Measurements from ENCODE around the gene C1orf167.

The C1orf167 gene

DNA sequence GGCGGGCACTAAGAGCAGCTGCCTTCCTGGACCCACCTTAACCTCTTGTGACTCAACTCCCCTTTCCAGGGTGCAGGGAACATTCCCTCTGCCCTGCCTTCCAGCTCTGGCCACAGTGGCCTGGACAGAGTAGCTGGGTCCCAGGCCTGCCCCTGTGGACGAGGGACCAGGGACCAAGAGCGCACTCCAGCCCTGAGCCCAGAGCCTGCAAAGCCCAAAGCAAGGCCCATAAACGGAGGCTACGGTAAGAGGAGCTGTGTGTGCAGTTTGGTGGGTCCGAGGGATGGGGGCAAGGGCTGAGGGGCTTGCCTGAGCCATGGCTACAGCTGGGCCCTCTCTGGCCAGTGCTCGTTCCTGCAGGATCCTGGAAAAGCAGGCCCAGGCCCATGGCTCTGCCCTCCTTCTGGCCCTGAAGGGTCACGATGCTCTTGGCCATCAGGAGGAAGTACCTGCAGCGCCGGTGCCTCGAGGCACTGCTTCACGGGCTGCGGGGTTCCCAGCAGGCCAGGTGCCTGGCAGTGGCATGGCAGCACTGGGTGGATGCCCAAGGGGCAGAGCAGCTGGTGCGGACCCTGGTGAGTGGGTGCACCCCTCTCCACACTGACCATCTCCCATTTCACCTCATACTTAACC lies 25.9 kb downstream of the C1orf167 start:
- no peak for DNase-seq

DNA sequence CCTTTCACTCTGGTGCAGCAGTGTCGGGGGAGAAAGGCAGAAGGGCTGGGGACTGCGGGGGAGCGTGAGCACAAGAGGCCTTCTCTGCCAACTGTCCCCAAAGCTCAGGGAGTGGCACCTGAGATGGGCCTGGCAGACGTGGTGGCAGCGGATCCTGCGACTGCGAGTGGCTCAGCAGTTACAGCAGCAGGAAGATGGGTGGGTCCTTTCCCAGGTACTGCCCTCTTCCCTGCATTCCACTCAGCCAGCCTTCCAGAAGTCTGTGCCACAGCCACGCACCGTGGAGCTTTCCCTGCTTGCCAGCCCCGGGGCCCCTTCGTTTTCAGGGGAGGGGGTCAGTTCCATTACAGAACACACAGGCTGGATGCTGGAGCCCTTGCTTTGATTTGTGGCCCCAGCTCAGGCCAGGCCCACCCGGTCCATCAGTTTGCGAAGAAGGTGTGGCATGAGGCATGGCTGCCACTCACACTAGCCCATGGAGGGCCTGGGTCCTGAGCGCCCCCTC lies 26.6 kb downstream of the C1orf167 start:
- DNase-seq = no peak

GRCh38 chr1:11789126-11790067 lies 27.4 kb downstream of the C1orf167 start:
- DNase-seq = no peak

GRCh38 chr1:11790101-11790879 lies 28.3 kb downstream of the C1orf167 start:
- no peak for DNase-seq

- peak; percentile 78 for DNase-seq
Measured at GRCh38 chr1:11790880-11791715, 29.1 kb downstream of the C1orf167 start.

DNA sequence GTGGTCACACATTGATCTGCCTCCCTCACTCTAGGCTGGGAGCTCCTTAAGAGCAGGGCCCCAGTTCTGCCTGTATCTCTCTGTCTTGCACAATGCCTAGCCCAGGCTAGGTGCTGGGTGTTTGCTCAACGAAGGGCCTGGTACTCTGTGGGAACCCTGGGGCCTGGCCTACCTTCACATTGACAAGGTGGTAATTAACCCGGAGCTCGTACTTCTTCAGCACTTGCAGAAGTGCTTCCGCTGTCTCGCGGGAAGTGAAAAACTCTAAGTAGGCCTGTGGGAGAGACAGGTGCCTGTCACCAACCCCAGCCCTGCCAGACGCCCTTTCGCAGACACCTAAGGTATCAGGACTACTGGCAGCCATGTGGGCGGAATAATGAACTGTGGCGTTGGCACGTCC lies 30.1 kb downstream of the C1orf167 start:
- no peak for DNase-seq

GRCh38 chr1:11793819-11794218 lies 31.8 kb downstream of the C1orf167 start:
- DNase-seq = no peak

DNA sequence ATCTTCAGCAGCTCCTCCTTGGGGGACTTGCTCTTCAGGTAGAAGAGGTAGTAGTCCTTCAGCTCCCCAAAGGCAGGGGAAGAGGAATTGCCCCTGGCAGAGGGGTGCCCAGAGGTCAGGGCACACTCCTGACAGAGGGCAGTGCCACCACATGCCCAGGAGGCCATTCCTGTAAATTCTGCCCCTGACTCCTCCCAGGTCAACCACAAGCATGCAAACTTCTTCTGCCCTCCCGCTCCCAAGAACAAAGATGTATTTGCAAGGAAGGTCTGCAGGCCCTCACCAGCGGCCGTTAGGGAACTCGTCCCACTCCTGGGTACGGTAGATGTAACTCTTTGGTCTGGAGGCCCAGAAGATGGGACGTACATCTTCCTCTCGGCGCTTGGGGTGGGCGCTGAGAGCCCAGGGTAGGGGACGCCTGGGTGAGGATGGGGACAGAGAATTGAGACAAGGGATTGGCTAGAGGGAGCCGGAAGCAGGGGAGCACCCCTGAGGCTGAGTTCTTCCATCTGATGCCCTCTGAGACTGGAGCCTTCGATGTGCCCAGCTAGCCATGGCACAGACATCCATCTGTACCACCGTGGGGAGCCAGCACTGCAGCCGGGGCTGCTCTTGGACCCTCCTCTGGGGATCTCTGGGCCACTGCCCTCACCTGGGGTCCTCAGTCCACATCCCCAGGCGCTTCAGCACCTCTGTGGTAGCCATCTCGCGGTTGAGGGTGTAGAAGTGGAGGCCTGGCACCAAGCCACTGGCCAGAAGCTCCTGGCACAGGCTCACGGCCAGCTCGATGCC lies 32.6 kb downstream of the C1orf167 start:
- DNase-seq = no peak

DNA sequence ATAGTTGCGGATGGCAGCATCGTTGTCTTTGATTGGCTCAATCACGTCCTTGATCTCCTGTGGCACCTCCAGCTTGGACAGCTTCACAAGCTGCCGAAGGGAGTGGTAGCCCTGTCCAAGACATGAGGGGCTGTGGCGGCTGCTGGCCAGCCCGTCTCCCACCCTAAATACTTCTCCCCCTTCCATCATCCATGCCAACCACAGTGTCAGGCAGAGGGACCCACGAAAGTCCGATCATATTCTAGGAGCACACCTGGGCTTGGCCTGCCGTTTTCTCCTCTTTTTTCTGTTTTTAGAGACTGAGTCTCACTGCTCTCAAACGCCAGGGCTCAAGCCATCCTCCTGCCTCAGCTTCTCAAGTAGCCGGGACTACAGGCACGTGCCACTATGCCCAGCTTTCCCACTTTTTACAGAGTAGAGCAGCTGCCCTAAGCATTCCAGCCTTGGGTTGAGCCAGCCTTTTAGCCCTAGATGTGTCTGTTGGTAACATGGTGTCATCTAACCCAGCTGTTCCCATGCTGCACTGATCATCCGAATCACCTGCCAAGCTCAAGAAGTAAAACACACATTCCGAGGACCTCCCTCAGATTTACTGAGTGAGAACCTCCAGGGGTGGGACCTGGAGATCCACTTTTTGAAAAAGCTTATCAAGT lies 33.4 kb downstream of the C1orf167 start:
- no peak for DNase-seq

DNA sequence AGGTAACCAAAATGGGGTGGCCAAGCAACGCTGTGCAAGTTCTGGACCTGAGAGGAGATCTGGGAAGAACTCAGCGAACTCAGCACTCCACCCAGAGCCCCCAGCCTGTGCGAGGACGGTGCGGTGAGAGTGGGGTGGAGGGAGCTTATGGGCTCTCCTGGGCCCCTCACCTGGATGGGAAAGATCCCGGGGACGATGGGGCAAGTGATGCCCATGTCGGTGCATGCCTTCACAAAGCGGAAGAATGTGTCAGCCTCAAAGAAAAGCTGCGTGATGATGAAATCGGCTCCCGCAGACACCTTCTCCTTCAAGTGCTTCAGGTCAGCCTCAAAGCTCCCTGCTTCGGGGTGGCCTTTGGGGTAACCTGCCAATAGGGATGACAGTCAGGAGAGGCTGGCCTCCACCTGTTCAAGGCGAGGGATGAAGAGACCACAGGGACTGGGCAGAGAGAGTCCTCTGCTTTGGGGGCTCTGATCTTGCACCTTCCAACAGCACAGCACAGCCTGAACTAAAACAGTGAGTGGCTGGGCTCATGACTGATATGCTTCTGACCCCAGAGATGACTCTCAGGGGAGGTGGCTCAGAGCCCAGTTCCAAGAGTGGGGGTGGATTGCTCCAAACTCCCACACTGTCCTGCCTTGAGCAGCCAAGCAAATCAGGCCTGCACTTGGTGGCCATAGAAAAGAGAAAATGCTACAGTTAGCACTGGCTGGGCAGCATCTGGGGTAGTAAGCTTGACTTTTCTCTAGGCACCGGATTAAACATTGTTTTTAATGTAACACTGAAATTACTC lies 34.2 kb downstream of the C1orf167 start:
- DNase-seq = no peak

DNA sequence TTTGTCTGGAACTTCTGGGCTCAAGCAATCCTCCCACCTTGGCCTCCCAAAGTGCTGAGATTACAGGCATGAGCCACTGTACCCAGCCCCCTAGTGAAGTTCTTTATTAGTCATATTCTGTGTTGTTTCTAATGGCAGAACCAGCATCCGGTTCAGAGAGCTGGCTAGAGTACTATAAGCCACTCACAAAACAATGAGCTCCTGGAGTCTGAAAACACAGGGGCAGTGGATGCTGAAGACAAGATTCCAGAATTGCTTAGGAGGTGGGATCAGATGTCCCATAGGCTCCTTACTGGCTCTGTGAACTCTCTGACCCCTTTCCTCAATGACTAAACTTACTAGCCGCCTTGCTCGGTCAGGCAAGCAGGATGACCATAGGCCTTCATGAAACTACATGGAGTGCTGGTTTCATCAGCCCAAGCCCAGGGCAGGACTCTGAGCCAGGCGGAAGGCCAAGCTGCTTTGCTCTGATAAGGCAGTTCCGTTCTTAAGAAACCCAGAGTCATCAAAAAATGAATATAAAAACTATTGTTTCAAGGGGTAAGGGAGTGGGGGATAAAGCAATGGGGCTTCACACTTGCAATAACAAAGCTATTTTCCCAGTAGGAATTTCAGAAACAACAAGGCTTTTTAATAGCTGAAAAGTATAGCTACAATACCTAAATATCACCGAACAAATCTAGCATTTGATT lies 35.7 kb downstream of the C1orf167 start:
- no peak for DNase-seq

GRCh38 chr1:11799099-11799498 lies 37.1 kb downstream of the C1orf167 start:
- no peak for DNase-seq

- DNase-seq = no peak
Measured at GRCh38 chr1:11799896-11800295, 37.9 kb downstream of the C1orf167 start.

DNA sequence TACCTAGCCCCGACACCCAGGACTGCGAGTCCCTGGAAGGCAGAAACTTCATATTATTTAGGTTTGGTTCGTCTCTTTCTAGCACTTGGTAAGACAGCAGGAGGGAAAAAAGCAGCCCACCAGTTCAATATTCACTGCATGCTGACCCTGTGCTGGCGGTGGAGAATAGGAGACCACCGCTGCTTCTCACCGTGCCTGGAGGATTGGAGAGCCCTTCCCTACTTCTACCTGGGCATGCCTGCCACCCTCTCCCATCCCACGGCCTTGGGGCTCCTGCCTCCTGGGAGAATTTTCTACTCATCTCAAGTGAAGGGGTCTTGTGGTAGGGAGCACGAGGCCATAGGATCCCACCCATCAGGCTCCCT lies 38.4 kb downstream of the C1orf167 start:
- DNase-seq = no peak

DNA sequence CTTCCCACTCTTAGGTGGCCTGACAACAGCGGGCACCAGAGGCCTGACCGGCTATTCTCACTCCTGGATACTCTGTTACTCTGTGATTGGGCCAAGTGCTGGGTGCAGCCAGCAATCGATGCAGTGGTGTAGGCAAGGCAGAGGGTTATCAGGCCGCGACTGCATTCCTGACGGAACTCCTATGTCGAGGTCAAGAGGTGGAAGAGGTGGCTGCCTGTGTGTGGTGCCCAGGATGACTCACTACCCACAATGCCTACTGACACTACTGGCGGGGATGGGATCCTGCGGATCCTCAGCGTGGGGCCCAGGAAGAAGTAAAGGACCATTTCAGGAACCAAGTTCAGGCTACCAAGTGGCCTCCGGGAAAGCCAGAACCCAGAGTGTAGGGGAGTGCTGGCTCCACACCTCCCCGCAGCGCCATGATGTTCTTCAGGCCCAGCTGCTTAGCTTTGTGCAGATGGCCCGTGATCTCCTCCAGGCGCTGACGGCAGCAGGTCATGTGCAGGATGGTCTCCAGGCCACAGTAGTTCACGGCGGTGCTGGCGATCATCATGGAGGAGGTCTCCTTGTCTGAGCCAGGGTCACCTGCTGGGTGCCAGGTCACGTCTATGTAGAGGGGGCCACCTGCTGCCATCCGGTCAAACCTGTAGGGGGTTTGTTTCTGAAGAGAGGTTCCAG lies 38.9 kb downstream of the C1orf167 start:
- no peak for DNase-seq

DNA sequence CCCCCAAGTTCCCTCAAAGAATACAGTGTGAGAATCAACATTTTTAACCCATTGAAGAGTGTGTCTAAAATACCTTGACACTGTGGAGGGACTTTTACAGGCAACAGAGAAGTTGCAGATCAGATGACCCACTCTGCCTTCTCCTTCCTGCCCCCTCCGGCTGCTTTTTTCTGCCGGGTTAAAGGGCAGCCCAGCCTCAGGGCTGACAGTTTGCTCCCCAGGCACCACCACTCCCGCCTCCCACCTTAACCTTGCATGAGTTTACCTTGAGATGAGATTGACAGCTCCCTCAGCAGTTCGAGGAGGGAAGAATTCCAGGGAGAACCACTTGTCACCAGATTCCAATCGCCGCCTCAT lies 40.6 kb downstream of the C1orf167 start:
- DNase-seq = peak; percentile 31

- DNase-seq = peak; percentile 81
Measured at GRCh38 chr1:11802973-11803885, 41.2 kb downstream of the C1orf167 start.
